ENCODE data around the gene SUV39H1. TPM values are rescaled to one million over a fixed set of nuclear protein-coding genes. Genes with fewer than 3 reads are reported as not detected.

Gene SUV39H1
- total and polyA plus RNA-seq, 4 experiments from 2014 or later: 8.7 to 15.6 (median 11.3) TPM

- DNase-seq: peak; percentile 85 to 93 (median 93)
- ChIA-PET CTCF (ENCODE audit: partially characterized antibody) (interaction anchor here (1.0 to 1.9 kb wide), 5 partner anchors 24 to 302 kb away, joined by 3 to 9 read pairs (median 3); no protein-coding TSS in a partner anchor), POLR2A (ENCODE audit: partially characterized antibody) (interaction anchor here (0.6 to 3.6 kb wide), 31 partner anchors 8 to 1608 kb away, joined by 3 to 82 read pairs (median 7); partner anchors contain the start of genes GRIPAP1, HDAC6, OTUD5 and PIM2)
- Histone ChIP-seq H3K27ac (ENCODE audit: low read depth, low read length) (peak overlapping the region; percentile 68), H3K36me3 (ENCODE audit: insufficient read depth, low read length) (no peaks in the 10 kb centered on the region), H3K4me1 (ENCODE audit: insufficient read depth, low read length) (peaks cover 20% of the 10 kb centered on the region), H3K9me3 (ENCODE audit: control insufficient read depth in 1 of 2, low read length in 2 of 2) (no peaks in the 10 kb centered on the region), H3K27me3 (ENCODE audit: insufficient read depth, low read length) (no peaks in the 10 kb centered on the region), H3K4me3 (ENCODE audit: low read length in 2 of 2) (peak overlapping the region; percentile 69 to 73)
- H3K27ac Mint-ChIP-seq: peak overlapping the region; percentile 89 to 98 (median 96)
- intact Hi-C loops (cut with micrococcal nuclease): loop anchor here (1.0 to 2.0 kb wide), 6 partner anchors 24 to 89 kb away; partner anchors contain the start of genes SUV39H1 and WAS
- H3K4me1 Mint-ChIP-seq: peaks cover 9 to 27% (median 17%) of the 10 kb centered on the region in 4 donors
- H3K27me3 Mint-ChIP-seq: no peaks in the 10 kb centered on the region
- no peaks in the 10 kb centered on the region for H3K36me3 Mint-ChIP-seq
- peak overlapping the region; percentile 81 to 94 (median 90) for H3K4me3 Mint-ChIP-seq
- peaks cover 0 to 2% (median 0%) of the 10 kb centered on the region in 8 donors for H3K9me3 Mint-ChIP-seq
Measured at GRCh38 chrX:48737213-48737938, 40.8 kb downstream of the SUV39H1 start.

DNA sequence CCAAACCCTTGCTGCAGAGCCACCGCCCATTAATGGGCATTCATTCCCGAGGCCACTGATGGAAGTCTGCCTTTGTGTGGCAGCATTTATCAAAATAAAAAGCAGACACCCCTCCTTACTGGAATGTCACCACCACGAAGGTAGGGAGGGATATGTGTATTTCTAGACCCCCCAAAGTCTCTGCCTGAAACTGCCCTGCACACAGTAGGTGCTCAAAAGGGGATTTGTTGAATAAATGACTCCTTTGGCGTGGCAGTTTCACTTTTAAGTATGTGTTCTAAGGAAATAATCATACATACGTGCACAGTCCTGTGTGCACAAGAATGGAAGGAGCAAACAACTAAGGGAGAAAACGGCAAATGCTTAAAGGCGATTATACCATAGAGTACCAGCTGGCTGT is 41.4 kb downstream of the SUV39H1 start:
- DNase-seq: no peak
- POLR2A ChIA-PET (ENCODE audit: partially characterized antibody): interaction anchor here (0.6 to 3.6 kb wide), 26 partner anchors 9 to 1191 kb away, joined by 3 to 82 read pairs (median 7); partner anchors contain the start of genes HDAC6, OTUD5, PIM2 and PQBP1
- peak overlapping the region; percentile 89 to 98 (median 96) for H3K27ac Mint-ChIP-seq
- intact Hi-C loops (cut with micrococcal nuclease): loop anchor here (1.0 to 2.0 kb wide), 6 partner anchors 25 to 89 kb away; partner anchors contain the start of genes SUV39H1 and WAS
- H3K9me3 Mint-ChIP-seq: peaks cover 0 to 2% (median 0%) of the 10 kb centered on the region in 8 donors
- H3K27me3 ChIP-seq (ENCODE audit: insufficient read depth, low read length): no peaks in the 10 kb centered on the region
- no peaks in the 10 kb centered on the region for H3K27me3 Mint-ChIP-seq
- H3K36me3 ChIP-seq (ENCODE audit: insufficient read depth, low read length): no peaks in the 10 kb centered on the region
- CTCF ChIA-PET (ENCODE audit: partially characterized antibody): interaction anchor here (1.3 to 1.9 kb wide), 3 partner anchors 26 to 301 kb away, joined by 3 to 9 read pairs (median 3); no protein-coding TSS in a partner anchor
- no peaks in the 10 kb centered on the region for H3K9me3 ChIP-seq (ENCODE audit: control insufficient read depth in 1 of 2, low read length in 2 of 2)
- H3K36me3 Mint-ChIP-seq: no peaks in the 10 kb centered on the region
- peak overlapping the region; percentile 69 to 73 for H3K4me3 ChIP-seq (ENCODE audit: low read length in 2 of 2)
- H3K4me1 Mint-ChIP-seq: peaks cover 9 to 27% (median 17%) of the 10 kb centered on the region in 4 donors
- H3K4me3 Mint-ChIP-seq: peak overlapping the region; percentile 81 to 94 (median 90)
- H3K27ac ChIP-seq (ENCODE audit: low read depth, low read length): peak overlapping the region; percentile 68
- peaks cover 20% of the 10 kb centered on the region for H3K4me1 ChIP-seq (ENCODE audit: insufficient read depth, low read length)

DNA sequence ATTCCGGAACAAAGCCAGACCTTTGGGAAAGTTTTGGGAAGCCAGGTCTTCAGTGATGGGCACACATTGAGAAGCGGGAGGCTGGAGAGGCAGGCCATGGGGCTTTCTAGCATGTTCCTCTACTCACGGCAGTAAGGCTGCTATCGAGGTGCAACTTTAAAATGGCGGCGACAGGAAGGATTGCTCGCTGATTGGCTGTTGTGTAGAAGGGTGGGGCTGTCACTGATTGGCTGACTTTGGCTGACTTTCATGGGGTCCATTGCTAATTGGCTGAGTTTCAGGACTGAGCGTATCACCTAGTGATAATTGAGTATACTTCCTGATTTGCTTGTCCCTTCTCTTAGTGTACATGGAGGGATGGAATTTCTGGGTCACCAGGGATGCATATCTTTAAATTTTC is 45.3 kb downstream of the SUV39H1 start:
- intact Hi-C loops (cut with micrococcal nuclease): no loop called here
- no peaks in the 10 kb centered on the region for H3K36me3 Mint-ChIP-seq

GRCh38 chrX:48745222-48745621 is 48.7 kb downstream of the SUV39H1 start:
- Mint-ChIP-seq H3K27me3 (no peaks in the 10 kb centered on the region), H3K9me3 (no peaks in the 10 kb centered on the region), H3K27ac (peak overlapping the region in 1 of 7 donors; percentile 25), H3K36me3 (no peaks in the 10 kb centered on the region), H3K4me1 (no peaks in the 10 kb centered on the region), H3K4me3 (no peak overlapping the region)
- Histone ChIP-seq H3K27me3 (ENCODE audit: insufficient read depth, low read length) (no peaks in the 10 kb centered on the region), H3K36me3 (ENCODE audit: insufficient read depth, low read length) (no peaks in the 10 kb centered on the region), H3K4me1 (ENCODE audit: insufficient read depth, low read length) (no peaks in the 10 kb centered on the region), H3K27ac (ENCODE audit: low read depth, low read length) (no peak overlapping the region), H3K9me3 (ENCODE audit: control insufficient read depth in 1 of 2, low read length in 2 of 2) (no peaks in the 10 kb centered on the region), H3K4me3 (ENCODE audit: low read length in 2 of 2) (no peak overlapping the region)
- POLR2A ChIA-PET (ENCODE audit: partially characterized antibody): no interaction called here
- CTCF ChIA-PET (ENCODE audit: partially characterized antibody): no interaction called here
- DNase-seq: no peak
- intact Hi-C loops (cut with micrococcal nuclease): no loop called here

More for the DNA sequence above, 45.3 kb downstream of the SUV39H1 start:
- Histone ChIP-seq H3K9me3 (ENCODE audit: control insufficient read depth in 1 of 2, low read length in 2 of 2) (no peaks in the 10 kb centered on the region), H3K4me3 (ENCODE audit: low read length in 2 of 2) (no peak overlapping the region), H3K36me3 (ENCODE audit: insufficient read depth, low read length) (no peaks in the 10 kb centered on the region), H3K27ac (ENCODE audit: low read depth, low read length) (no peak overlapping the region), H3K27me3 (ENCODE audit: insufficient read depth, low read length) (no peaks in the 10 kb centered on the region), H3K4me1 (ENCODE audit: insufficient read depth, low read length) (peaks cover 11% of the 10 kb centered on the region)
- CTCF ChIA-PET (ENCODE audit: partially characterized antibody): no interaction called here
- POLR2A ChIA-PET (ENCODE audit: partially characterized antibody): no interaction called here
- H3K27me3 Mint-ChIP-seq: no peaks in the 10 kb centered on the region
- peaks cover 4 to 14% (median 10%) of the 10 kb centered on the region in 4 donors for H3K4me1 Mint-ChIP-seq
- H3K9me3 Mint-ChIP-seq: no peaks in the 10 kb centered on the region
- H3K27ac Mint-ChIP-seq: no peak overlapping the region
- H3K4me3 Mint-ChIP-seq: no peak overlapping the region
- DNase-seq: no peak

GRCh38 chrX:48747415-48748016 is 51.0 kb downstream of the SUV39H1 start:
- intact Hi-C loops (cut with micrococcal nuclease): no loop called here
- Mint-ChIP-seq H3K27ac (no peak overlapping the region), H3K27me3 (no peaks in the 10 kb centered on the region), H3K4me3 (no peak overlapping the region), H3K9me3 (no peaks in the 10 kb centered on the region), H3K36me3 (no peaks in the 10 kb centered on the region), H3K4me1 (peaks cover 0 to 3% (median 0%) of the 10 kb centered on the region in 4 donors)
- H3K4me1 ChIP-seq (ENCODE audit: insufficient read depth, low read length): no peaks in the 10 kb centered on the region
- no peak for DNase-seq
- H3K27me3 ChIP-seq (ENCODE audit: insufficient read depth, low read length): no peaks in the 10 kb centered on the region
- POLR2A ChIA-PET (ENCODE audit: partially characterized antibody): no interaction called here
- H3K36me3 ChIP-seq (ENCODE audit: insufficient read depth, low read length): no peaks in the 10 kb centered on the region
- no peaks in the 10 kb centered on the region for H3K9me3 ChIP-seq (ENCODE audit: control insufficient read depth in 1 of 2, low read length in 2 of 2)
- H3K4me3 ChIP-seq (ENCODE audit: low read length in 2 of 2): no peak overlapping the region
- CTCF ChIA-PET (ENCODE audit: partially characterized antibody): no interaction called here
- no peak overlapping the region for H3K27ac ChIP-seq (ENCODE audit: low read depth, low read length)

- intact Hi-C loops (cut with micrococcal nuclease): no loop called here
- no peak overlapping the region for H3K27ac ChIP-seq (ENCODE audit: low read depth, low read length)
- ChIA-PET CTCF (ENCODE audit: partially characterized antibody) (no interaction called here), POLR2A (ENCODE audit: partially characterized antibody) (no interaction called here)
- no peaks in the 10 kb centered on the region for H3K4me1 ChIP-seq (ENCODE audit: insufficient read depth, low read length)
- H3K4me1 Mint-ChIP-seq: peaks cover 0 to 3% (median 0%) of the 10 kb centered on the region in 4 donors
- H3K36me3 Mint-ChIP-seq: no peaks in the 10 kb centered on the region
- no peaks in the 10 kb centered on the region for H3K27me3 ChIP-seq (ENCODE audit: insufficient read depth, low read length)
- no peaks in the 10 kb centered on the region for H3K9me3 ChIP-seq (ENCODE audit: control insufficient read depth in 1 of 2, low read length in 2 of 2)
- no peaks in the 10 kb centered on the region for H3K9me3 Mint-ChIP-seq
- no peak for DNase-seq
- H3K27ac Mint-ChIP-seq: no peak overlapping the region
- no peak overlapping the region for H3K4me3 ChIP-seq (ENCODE audit: low read length in 2 of 2)
- no peaks in the 10 kb centered on the region for H3K36me3 ChIP-seq (ENCODE audit: insufficient read depth, low read length)
- no peak overlapping the region for H3K4me3 Mint-ChIP-seq
- H3K27me3 Mint-ChIP-seq: no peaks in the 10 kb centered on the region
Measured at GRCh38 chrX:48749182-48749581, 52.6 kb downstream of the SUV39H1 start.

DNA sequence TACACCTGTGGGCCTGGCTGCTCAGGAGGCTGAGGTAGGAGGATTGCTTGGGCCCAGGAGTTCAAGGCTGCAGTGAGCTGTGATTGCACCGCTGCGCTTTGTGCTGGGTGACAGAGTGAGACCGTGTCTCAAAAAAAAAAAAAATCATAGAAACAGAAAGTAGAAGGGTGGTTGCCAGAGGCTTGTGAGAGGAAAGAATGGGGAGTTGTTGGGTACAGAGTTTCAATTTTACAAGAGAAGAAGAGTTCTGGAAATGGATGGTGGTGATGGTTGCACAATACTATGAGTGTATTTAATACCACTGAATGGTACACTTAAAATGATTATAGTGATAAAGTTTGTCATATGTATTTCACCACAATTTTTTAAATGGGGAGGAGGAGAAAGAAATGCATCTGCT is 54.8 kb downstream of the SUV39H1 start:
- Mint-ChIP-seq H3K36me3 (no peaks in the 10 kb centered on the region), H3K9me3 (no peaks in the 10 kb centered on the region), H3K4me3 (no peak overlapping the region), H3K4me1 (peaks cover 0 to 3% (median 0%) of the 10 kb centered on the region in 4 donors), H3K27me3 (no peaks in the 10 kb centered on the region), H3K27ac (peak overlapping the region in 1 of 7 donors; percentile 46)
- CTCF ChIA-PET (ENCODE audit: partially characterized antibody): interaction anchor here (0.9 kb wide), 1 partner anchor 103 kb away, joined by 3 read pairs; no protein-coding TSS in a partner anchor
- no peaks in the 10 kb centered on the region for H3K4me1 ChIP-seq (ENCODE audit: insufficient read depth, low read length)
- H3K27ac ChIP-seq (ENCODE audit: low read depth, low read length): no peak overlapping the region
- no peak for DNase-seq
- POLR2A ChIA-PET (ENCODE audit: partially characterized antibody): no interaction called here
- H3K4me3 ChIP-seq (ENCODE audit: low read length in 2 of 2): no peak overlapping the region
- no peaks in the 10 kb centered on the region for H3K27me3 ChIP-seq (ENCODE audit: insufficient read depth, low read length)
- no peaks in the 10 kb centered on the region for H3K9me3 ChIP-seq (ENCODE audit: control insufficient read depth in 1 of 2, low read length in 2 of 2)
- intact Hi-C loops (cut with micrococcal nuclease): no loop called here
- no peaks in the 10 kb centered on the region for H3K36me3 ChIP-seq (ENCODE audit: insufficient read depth, low read length)

Data from CD4-positive, alpha-beta memory T cell (primary cell).